HG02884 (cell line): ENCODE measurements around the gene ATP12A.
A peak's percentile ranks its signal among the peaks of the same experiment; 100 is the strongest.

Source experiments
- ATAC-seq: cut with Tn5 transposase; IDR thresholded peaks from one replicate; pipeline ENCODE4 v1.9.1; 2021; ENCODE audit warnings: mild to moderate bottlenecking, moderate library complexity; ENCODE audit not compliant: unreplicated experiment

Gene ATP12A

DNA sequence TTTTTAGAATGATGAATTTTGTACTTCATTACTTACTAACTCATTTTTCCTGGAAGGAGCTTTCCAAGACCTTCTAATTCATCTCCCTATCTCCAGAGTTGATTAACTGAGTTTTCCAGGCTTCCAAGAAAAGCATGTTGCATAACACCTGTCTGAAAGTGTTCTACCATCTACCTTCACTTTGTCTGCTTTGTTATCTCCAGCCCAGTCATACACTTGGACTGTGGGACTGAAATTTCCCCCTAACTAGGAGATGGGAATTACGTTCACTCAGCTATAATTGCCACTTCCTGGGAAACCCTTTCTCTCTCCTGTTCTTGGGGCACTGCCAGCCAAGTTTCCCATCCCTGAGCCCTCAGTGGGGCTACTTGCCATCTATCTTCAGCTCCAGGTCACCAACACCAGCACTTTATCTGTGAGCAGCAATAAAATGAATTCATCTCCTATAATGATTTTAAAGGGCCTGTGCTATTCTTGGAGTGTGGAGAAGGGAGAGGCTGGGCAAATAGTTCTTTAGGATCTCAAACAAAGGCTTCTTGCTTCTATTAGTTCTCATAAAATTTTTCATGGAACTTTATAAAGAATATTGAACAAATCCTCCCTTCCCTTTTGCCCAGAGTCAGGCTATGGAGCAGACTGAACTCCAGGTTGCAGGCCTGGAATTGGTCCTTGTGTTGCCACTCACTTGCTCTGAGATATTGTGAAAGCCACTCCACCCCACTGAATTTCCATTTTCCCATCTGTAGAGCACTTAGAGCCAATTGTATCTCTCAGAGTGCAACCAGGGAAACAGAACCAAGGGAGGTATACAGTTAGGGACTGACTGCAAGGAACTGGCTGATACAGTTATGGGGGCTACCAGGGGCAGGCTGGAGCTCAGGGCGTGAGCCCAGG is 17.8 kb upstream of the ATP12A start:
- ATAC-seq = no peak

DNA sequence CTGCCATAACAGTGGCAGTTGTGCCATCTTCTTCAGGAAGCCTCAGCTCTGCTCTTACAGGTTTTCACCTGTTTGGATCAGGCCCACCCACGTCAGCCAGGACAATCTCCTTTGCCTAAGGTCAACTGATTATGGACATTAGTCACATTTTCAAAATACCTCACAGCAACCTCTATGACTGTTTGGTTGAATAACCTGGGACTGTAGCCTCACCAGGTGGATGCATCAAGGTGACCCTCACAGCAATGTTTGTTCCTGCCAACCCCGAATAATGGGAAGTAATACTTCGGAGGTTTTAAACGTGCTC is 17.2 kb upstream of the ATP12A start:
- no peak for ATAC-seq

DNA sequence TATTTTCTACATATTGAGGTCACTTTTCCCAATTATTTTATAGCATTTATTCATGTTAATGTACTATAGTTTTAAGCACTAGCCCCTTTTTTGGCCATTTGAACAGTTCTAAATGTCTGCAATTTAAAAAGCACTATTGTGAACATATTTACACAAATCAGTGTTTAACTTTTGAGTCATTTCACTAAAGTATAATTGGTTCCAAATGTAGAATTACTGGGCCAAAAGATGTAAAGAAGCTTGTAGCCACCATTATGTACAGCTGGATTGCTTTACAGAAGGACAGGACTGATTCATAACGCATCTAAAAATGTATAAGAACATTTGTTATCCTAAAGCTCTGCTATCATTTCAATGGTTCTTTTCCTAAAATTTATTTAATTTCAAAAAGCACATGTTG is 16.6 kb upstream of the ATP12A start:
- no peak for ATAC-seq

DNA sequence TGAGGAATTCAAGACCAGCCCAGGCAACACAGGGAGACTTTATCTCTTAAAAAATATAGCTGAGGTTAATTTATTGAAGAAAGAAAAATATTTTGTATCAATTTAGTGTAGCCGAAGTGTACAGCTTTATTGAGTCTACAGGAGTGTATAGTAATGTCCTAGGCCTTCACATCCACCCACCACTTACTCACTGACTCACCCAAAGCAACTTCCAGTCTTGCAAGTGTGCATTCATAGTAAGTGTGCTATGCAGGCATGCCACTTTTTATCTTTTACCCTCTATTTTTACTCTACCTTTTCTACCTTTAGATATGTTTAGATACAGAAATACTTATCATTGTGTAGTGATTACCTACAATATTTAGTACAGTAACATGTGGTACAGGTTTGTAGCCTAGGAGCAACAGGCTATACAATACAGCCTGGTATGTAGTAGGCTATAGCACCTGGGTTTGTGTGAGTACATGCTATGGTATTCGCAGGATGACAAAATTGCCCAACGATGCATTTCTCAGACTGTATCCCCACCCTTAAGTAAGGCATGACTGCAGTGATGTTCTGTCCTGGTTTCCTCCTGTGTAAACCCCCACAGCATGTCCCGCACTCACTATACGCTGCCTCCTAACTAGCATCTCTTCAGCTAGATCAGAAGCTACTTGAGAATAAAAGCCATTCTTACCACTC is 15.3 kb upstream of the ATP12A start:
- ATAC-seq = no peak

DNA sequence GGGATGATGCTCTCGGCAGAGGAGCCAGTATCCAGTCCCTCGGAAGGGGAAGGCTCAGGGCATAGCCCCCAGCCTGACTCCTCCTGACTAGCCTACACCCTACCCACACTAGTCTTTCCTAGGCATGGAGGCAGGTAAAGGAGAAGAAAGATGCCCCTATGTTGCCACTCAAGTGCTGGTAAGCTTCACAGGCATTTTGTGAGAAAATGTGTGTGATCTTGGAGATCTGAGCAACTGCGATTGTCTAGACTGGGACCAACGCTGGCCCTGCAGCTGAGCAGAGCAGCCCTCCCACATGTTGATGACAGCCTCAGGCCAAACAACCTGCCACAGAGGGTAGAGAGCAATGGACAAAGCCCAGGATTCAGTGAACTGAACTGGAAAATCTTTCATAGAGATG is 11.7 kb upstream of the ATP12A start:
- ATAC-seq = no peak

DNA sequence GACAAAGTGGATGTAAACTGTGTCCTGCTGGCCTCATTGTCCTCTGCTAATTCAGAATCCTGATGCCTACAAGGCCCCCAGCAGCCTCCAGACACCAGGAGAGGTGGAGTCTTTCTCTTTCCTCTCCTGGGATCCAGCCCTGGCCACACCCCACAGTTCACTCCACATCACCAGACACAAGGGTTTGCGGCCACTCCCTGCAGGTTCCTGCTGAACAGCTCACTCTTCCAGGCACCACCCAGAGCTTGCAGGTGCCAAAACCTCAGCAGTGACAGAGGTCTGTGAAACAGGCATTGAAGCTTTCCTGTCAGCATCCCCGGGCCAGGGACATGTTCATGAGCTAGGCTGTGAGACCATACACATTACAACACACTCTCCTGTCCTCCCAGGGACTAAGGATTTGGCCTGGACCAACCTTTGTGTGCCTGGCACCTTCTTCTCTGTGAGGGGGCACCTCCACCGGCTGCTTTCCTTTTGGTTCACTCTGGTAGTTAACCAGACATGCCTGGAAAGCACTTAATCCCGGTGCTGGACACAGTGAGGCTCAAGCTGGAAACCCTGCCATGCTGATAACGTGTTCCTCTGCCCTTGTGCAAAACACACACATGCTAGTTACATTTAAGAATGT is 11.1 kb upstream of the ATP12A start:
- ATAC-seq = no peak

DNA sequence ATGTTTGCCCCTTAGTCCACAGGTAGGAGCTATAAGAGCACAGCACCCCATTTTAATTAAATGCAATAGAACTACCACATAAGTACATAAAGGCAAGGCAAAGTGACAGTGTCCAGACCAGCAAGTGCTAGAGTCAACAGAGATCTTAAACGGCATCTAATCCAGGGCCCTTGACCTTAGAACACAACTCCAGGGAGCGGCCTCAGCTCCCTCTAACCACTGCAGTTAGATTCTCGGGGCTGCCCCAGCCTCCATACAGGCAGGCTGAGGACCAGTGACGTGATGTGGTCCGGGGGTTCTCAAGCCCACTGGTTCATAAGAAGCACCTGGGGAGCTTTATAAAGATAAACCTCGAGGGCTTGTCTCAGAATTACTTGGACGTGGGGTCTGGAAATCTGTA is 10.0 kb upstream of the ATP12A start:
- no peak for ATAC-seq

DNA sequence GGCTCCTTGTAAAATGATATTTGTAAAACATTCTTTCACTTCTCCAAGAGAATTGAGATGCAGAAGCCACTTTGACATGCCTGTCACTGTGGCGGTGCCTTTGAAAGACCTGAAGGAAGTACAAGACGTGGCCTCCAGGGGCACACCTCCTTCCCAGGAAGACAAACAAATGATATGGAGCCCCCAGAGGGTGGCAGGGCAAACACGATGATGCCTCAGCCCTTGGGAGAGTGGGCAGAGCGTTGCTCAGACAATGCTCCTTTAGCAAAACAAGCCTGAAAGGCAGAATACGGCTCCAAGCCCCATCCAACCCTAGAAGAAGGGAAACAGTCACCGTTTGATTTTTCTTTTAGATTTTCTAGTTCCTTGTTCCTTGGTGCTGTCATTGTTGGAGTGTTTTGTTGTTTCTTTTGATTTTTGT is 9.2 kb upstream of the ATP12A start:
- no peak for ATAC-seq

DNA sequence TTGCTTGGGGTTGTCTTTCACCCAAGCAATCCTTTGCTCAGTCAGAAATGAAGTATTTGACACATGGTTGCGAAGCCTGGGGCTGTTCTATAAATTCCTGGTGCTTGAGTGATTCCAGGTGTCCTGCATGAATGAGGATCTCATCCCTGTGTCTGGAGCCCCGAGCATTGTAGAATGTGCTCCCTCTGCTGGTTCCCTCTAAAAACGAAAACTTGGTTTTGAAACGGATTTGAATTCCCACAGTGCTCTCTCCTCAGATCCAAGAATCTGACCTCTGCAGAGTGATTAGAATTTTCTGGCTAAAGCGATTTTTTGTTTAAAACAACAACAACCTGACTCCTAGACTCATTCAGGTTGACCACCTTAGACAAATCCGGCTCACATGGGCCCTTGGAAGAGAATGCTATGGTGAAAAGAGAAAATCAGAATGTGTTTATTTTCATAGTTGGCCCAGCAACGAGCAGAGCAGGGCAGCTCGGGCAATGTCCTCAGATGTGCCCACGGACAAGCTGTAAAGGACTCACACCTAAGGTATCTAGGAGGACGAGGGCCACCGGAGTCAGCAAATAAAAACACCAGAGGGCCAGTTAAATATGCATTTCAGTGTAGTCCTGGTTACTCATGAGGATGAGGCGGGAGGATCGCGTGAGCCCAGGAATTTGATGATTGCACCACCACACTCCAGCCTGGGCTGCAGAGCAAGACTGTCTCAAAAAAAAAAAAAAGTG is 8.7 kb upstream of the ATP12A start:
- ATAC-seq = no peak

DNA sequence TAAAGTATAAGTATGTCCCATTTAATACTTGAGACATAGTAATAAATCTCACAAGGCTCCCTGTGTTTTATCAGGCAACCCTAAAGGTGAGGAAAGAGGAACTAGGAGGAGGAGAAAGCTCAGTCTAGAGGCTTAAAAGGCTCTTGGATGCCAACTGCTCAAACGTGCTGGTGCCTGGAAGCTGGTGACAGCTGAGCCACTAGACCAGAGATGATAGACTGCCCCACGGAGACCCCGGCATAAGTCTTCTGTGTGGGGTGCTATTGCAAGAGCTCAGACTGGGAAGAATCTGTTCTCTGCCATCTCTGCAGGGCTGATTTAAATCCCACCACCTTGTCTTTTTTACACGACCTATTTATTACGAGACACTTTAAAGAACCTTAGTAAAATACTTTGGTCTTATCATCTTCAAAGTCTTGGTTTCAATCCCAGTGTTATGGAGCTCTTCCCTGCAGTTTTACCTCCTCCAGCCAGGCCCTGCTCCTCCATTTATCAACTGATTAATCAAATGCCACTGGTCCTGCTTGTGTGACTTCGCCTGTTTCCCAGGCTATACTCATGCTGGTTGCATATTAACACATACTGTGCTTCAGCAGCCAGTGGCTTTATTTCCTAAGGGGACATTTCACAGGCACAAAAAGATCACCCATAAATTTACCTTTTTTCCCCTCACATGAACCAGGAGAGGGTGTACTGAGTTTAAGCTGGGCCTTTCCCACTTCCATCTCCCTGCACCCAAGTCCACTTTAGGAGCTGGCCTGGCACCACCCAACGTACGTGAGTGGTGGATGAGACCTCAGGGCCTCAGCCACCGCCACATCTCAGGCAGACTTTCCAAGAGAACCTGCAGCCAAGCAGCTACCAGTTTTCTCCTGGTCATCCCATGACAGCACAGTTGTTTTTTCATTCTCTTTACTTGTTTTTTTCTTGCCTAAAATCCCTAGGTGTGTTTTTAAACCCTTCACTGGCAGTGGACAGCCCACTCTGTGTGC is 7.8 kb upstream of the ATP12A start:
- no peak for ATAC-seq

DNA sequence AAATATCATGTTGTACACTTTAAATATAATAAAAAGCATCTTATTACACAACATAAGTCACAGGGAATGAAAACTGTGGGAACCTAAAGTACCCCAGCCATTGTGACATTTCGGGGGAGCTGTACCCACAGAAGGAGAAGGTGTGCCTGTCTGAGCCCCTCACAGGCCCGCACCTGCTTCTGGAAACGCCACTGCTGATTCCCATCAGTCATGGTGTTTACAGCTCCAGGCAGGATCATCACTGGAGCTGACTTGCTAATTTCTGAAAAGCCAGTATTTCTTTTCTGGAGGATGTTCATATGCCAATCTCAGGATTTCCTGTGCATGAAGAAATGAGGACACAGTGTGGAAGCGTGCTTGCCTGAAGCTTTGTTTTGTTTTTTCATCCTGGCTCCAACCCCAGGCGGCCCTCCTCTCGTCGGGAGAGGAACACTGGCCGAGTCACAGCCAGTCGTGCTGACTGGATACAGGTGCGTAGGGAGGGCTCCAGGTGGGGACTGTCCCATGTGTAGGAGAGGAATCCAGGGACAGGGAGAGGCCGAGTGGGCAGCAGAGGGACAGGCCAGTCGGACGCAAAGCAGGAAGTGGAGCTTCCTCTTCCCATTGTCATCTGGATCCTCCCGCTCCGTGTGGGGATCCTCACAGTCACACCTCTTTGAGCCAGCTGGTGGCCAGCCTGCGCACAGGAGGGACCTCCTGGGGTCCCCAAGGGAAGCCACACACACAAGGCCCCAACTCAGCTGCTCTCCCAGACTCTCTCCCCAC is 4.2 kb upstream of the ATP12A start:
- no peak for ATAC-seq

DNA sequence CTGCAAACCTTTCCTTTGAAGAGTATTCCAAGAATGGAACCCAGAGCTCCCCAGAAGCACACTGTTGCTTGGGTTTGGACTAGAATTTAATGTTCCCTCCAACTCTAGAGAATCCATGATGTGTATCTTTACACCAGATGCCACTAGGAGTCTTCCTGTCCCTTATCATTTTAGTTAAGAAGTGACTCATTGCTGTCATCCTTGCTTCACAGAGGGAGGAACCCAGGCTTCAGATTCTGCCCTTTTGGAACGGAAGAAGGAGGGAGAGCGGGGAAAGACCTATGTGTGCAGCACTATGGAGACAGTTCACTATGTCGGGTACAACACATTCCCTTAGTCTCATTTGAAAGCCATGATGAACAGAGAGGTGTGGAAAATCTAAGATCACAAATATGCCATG is 2.1 kb upstream of the ATP12A start:
- ATAC-seq = no peak

DNA sequence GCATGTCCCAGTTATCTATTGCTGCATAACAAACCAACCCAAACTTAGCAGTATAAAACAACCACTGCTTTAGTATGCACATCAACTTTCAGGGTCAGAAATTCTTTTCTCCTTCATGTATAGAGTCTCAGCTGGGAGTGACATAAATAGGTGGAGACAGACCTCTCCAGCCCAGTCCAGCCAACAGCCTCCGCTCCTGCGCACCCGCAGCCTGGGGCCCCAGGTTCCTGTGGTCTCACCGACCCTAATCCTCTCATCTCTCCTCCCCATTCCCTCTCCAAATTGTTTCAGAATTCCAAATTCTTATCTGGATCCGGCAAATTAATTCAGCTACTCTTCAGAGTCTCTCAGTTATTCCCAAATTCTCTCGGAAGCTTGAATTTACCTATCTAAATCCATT is 522 bp upstream of the ATP12A start:
- no peak for ATAC-seq

DNA sequence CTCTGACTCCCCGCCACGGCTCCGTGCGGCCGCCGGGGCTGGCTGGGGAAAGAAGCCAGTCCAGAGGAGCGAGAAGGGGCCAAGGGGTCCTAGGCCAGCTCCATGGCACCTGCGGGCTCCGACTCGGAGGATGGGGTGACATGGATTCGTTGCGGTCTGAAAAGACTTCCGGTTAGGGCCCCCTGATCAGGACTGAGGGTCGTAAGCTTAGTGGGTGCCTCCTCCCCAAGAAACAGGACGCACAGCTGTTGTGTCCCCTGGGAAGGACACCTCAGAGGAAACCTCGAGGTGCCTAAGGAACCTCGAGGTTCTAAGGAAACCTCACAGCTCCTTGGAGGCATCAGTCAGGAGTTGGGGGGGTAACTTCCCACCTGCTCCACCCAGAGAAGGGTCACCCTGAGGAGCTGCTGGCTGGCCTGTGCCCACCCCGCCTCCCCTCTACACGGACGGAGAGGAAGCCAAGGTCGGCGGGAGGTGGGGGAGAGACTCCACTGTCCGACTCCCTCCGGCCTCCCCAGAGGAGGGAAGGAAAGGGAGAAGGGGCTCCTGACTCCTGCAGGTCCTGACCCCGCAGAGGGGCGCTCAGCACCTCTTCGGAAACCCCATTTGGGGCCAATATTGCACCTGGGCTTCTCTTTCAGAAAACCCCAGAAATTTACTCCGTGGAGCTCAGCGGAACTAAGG is 855 bp downstream of the ATP12A start:
- no peak for ATAC-seq

DNA sequence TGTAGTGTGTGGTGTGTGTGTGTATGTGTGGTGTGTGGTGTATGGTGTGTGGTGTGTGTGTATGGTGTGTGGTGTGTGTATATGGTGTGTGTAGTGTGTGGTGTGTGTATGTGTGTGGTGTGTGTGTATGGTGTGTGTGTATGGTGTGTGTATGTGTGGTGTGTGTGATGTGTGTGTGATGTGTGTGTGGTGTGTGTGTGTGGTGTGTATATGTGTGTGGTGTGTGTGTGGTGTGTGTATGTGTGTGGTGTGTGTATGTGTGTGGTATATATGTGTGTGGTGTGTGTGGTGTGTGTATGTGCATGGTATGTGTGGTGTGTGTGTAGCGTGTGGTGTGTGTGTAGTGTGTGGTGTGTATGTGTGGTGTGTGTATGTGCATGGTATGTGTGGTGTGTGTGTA is 1.7 kb downstream of the ATP12A start:
- ATAC-seq = no peak

DNA sequence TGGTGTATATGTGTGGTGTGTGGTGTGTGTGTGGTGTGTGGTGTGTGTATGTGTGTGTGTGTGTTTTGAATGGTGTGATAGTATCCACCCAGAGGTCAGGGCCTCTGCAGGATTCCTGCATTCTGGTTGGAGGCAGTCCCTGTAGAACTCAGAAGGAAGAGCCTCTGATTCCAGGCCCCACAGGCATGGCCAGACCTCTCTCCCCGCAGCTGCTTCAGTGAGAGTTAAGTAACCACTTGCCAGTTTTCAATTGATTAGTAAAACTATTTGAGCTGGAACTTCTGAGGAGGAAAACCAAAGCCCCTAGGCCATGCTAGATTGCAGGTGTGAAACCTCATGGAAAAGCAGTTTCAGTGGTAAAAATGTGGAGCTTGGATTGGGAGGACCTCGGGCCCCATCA is 2.1 kb downstream of the ATP12A start:
- no peak for ATAC-seq

DNA sequence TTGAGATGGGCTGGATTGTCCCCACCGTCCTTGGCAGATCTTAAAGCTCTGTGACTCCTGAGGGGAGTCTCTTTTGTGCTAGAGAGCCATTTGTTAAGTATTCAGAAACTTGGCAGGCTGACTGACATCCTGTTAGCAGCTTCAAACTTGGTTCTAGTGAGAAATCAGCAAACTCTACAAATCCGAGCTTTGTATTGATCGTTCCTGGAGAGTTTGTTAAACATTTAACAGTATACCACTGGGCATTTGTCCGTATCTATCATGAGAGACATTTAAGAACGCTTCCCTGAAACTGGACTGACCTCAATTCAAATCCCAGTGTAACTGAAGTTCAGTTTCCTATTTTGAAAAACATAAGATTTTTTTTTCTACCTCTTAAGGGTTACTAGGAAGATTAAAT is 3.1 kb downstream of the ATP12A start:
- ATAC-seq = no peak

DNA sequence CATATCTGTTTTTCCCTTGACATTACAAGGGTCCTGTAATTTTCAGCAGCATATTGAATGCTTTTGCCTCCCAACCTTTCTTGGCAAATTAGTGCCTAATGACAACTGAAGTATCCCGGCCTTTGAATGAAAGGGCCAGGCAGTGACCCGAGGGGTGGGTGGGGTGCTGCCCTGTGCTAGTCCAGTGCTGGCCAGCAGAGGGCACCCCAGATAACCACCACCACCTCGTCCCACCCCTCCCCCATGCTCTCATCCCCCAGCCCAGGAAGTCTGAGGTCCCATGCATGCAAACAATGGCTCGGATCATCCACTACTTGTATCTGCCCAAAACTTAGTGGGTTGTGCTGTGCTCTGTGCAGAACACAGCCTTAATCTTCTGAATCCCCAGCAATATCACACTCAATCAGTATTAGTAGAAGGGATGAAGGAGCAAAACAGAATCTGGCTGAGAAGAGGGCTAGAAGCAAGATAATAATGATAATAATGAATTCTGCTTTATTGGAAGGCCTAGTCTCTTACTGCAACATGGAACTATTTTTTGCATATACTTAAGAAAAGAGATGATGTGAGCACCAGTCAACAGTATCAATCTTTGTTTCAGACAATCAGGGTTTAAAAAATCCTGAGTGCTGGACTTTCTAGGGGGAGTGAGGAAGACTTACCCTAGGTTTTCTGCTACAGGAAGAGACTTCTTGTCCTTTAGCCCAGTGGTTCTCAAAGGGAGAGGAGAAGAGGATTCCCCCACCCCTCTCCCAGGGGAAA is 3.8 kb downstream of the ATP12A start:
- peak; percentile 52 for ATAC-seq
